GM21390 (cell line): ENCODE results near the gene ADORA3.
A peak's percentile ranks its signal among the peaks of the same experiment; 100 is the strongest.

Source experiments
- ATAC-seq: cut with Tn5 transposase; IDR thresholded peaks from one replicate; pipeline ENCODE4 v1.9.1; 2021; ENCODE audit not compliant: unreplicated experiment

The ADORA3 gene

GRCh38 chr1:111475701-111476100, 27.7 kb downstream of the ADORA3 start:
- ATAC-seq: no peak

DNA sequence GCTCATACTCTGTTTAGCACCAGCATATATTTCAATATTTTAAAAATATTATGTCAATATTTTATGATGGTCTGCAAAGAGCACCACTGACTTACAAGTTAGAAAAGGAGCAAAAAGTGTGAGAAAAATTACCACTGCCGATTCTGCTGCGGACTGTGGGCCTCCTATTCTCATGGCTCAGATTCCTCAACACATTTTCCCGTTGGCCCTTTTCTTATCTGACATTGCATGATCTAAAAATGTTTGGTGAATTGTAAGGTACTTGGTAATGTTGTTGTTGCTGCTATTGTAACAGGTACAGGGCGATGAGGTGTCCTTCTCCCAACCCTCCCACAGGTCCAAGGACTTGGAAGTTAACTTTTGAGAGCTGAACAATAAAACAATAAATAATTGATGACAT, 28.9 kb downstream of the ADORA3 start:
- no peak for ATAC-seq

DNA sequence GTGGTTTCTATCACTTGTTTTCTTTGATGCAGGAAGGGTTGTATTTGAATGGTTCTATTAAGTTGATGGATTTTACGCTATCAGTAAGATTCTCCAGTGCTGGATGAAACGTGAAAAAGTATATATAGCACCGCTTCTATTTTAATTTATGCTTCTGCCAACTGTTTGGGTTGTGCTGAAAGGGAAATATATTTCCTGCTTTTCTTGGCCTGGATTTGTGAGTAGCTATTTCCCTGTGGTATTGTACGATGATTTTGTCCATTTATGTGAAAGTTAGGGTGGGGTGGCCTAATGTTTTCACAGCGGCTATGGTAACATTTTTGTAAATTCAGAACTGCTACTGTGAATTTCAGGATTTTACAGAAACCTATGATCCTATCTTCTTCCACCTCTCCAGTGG, 29.3 kb downstream of the ADORA3 start:
- no peak for ATAC-seq

DNA sequence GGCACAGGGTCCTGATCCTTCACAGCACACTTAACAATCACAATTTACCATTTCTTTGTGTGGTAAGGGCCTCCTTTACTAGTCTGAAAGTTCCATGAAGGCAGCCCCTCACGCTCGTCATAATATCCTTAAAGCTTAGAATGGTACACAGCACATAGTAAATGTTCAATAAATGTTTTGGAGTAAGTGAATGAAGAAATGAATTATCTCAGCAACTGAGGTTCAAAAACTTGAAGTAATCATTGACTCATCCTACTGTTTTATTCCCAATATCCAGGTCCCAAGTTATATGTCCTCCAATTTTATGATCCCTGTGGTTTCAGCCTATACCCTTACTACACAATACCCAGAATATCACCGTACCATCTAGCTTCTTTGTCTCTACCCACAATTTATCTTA, 31.9 kb downstream of the ADORA3 start:
- no peak for ATAC-seq

DNA sequence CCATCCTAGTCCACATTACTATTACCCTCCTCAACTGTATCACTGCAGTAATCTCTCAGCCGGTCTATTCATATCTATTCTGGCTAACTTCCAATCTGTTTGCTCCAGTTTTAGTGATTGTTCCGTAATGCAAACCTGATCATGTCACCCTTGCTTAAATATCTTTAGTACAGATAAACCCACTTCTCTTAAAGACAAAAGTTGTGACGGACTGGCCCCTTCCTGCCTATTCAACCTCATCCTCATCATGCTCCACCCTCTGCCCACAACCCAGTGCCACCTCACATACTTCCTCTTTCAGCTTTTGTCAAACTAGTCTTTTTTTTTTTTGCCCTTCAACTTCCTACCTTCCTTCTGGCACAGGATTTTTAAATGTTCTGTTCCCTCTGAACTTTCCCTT, 32.4 kb downstream of the ADORA3 start:
- ATAC-seq: no peak

DNA sequence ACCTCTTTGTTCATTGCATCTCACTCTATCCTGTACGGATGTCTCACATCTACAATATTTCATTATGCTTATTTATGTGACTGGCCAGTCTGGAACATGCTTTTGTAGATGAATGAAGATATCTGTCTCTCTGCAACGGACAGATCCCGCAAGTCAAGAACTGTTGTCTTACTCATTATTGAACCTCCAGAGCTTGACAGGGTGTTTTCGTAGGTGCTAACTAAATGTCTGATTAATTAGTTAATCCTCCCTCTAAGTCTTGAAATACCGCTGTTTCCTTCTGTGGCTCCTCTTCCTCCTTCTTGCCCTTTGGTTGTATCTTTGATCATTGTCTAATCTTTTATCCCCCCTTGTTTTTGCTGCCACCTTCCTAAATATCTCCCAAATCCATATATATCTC, 32.8 kb downstream of the ADORA3 start:
- ATAC-seq: no peak

DNA sequence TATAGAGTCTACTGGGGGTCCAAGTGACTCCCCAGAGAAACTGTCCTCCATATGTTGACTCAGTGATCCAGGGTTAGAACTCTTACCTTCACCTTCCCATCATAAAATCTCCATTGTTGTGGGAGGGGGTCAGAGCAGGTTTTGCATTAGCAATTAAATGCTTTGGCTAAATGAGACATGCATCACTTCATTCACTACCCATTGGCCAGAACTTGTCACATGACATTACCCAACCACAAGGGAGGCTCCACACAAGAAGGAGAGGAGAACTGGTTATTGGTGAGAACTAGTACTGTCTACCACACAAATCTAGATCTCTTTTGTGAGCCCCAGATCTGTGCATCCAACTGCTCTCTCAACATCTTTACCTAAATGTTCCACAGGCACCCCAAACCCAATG, 33.9 kb downstream of the ADORA3 start:
- no peak for ATAC-seq

GRCh38 chr1:111468717-111469100, 34.7 kb downstream of the ADORA3 start:
- no peak for ATAC-seq

GRCh38 chr1:111467865-111468716, 35.3 kb downstream of the ADORA3 start:
- ATAC-seq: no peak

DNA sequence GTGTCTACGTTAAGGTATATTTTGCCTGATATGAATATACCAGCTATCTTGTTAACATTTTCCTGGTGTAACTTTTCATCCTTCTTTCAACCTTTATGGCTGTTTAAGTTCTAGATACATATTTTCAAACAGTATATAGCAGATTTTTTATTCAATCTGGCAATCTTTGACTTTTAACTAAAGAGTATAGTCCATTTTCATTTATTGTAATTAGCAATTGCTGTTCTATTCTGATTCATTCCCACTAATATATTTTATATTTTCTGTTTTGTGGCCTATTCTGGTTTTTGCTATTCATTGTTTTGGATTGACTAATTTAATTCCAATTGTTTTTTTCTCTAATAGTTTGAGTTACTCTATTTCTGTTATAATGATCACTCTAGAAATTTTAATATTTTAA, 37.0 kb downstream of the ADORA3 start:
- no peak for ATAC-seq

DNA sequence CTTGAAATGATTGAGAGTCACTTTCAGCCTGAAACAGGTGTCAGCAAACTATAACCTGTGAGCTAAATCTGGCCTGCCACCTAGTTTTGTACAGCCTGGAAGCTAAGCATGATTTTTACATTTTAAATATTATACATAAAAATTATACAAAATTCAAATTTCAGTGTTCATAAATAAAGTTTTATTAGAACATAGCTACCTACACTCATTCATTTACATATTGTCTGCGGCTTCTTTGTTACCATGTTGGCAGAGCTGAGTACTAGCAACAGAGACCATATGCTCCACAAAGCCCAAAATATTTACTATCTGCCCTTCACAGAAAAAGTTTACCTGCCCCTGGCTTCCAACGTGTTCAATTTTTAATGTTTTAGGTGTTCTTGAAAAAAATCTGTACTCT, 37.7 kb downstream of the ADORA3 start:
- no peak for ATAC-seq

GRCh38 chr1:111463029-111463683, 40.3 kb downstream of the ADORA3 start:
- ATAC-seq: no peak

DNA sequence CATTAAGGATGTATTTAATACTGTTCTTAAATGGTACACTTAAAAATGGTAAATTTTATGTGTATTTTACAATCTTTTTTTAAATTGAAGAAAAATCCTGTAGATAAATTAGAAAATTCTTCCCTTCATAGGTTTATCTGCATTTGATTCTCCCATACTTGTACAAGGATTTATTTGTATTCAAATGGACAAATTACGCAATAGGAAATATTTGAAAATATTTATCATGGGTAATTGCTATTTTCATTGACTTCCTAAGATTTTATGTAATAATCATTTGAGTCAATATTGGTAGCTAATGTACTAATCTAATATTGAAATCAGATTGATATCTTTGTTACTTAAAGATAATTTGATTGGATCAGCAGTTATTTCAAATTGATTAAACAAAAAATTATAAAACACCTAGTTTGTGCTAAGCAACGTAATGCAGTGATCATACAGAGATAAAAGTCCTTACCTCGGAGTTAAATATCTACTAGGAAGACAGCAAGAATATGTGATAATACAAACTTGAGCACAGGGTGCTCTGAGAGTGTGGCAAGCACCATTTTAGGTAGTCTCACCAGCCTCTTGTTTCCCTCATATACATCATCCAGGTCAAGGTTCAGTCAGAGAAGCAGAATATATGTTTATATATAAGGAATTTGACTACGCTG, 40.9 kb downstream of the ADORA3 start:
- no peak for ATAC-seq

- no peak for ATAC-seq
These were observed 41.7 kb downstream of the ADORA3 start for GRCh38 chr1:111461765-111462164.

DNA sequence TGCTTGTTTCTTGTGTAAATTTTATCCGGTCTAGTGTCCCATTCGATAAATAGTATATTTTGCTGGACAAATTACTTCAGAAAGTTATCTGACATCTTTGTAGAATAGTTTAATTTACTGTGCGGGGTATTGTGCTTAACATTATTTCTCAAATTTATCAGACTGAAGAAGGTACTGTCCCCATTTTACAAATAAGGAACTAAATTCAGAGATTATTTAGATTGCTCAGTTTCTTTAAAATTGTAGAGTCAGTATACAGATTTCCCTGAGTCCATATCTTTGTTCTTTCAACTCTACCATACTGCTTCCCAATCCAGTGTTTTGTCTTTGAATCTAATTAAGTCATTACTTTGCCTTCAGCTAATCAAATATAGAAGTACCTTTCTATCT, 47.8 kb downstream of the ADORA3 start:
- no peak for ATAC-seq

GRCh38 chr1:111454859-111455641, 48.4 kb downstream of the ADORA3 start:
- ATAC-seq: peak; percentile 53

DNA sequence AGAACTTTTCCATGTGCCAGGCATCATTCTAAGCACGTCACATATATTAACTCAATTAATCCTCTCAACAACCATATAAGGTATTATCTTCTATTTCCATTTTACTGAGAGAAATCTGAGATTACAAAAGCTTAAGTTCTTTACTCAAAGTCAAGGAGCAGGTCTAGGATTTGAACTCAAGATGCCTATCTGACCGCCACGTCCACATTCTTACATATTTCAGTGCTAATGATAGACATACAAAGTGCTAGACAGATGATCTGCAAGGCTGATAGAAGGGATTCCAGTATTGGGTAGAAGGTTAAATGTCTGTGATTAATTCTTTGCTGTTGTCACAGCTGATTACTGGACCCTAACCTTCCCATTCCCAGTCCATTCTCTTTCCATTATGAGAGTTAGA, 49.7 kb downstream of the ADORA3 start:
- ATAC-seq: no peak

DNA sequence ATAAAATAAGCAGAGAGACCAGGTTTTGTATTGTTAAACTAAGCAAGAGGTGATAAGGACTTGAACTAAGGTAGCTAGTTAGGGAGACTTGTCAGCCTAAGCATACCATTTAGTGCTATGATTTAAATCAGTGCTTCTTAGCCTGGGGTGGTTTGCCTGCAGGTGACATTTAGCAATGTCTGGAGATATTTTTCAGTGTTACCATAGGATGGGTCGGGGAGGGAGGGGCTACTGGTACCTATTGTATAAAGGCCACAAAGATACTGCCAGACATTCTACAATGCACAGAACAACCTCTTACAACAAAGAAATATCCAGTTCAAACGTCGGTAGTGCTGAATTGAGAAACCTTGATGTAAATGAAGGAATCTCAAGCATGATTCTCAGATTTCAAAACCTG, 50.9 kb downstream of the ADORA3 start:
- ATAC-seq: no peak

GRCh38 chr1:111450185-111450584, 53.2 kb downstream of the ADORA3 start:
- no peak for ATAC-seq

DNA sequence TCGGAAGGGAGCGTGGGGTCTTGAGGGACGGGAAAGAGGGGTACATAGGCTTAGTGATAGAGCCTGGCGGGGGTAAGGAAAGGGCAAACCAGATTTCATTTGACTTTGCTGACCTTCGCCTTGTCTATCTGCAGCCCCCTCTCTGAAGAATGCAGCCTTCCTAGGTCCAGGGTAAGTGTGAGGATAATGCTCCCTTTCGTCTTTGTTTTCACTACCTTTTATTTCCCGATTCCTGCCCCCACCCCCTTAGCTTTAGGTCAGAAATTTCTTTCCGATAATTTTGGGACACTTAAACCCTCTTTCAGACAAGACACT, 53.8 kb downstream of the ADORA3 start:
- ATAC-seq: no peak
